HUES6 (cell line): Measurements from ENCODE around the gene PER1.
A peak's percentile ranks its signal among the peaks of the same experiment; 100 is the strongest.

ENCODE experiments used
- H3K27ac ChIP-seq: 2 replicates; pipeline ENCODE4 v1.7.0; 2013; ENCODE audit warnings: low read depth, mild to moderate bottlenecking, low read length, inconsistent platforms
- H3K27me3 ChIP-seq: 2 replicates; pipeline ENCODE4 v1.6.1; 2013; ENCODE audit warnings: low read length; ENCODE audit not compliant: control insufficient read depth, insufficient read depth
- H3K36me3 ChIP-seq: 2 replicates; pipeline ENCODE4 v1.6.1; 2013; ENCODE audit warnings: low read length; ENCODE audit not compliant: control insufficient read depth, insufficient read depth
- H3K4me1 ChIP-seq: 2 replicates; pipeline ENCODE4 v1.6.1; 2013; ENCODE audit warnings: low read length; ENCODE audit not compliant: control insufficient read depth, insufficient read depth
- H3K4me3 ChIP-seq: 2 replicates; pipeline ENCODE4 v1.5.1; 2013; ENCODE audit warnings: low read depth, low read length
- H3K9ac ChIP-seq: one replicate; pipeline ENCODE4 v1.6.1; 2013; ENCODE audit warnings: mild to moderate bottlenecking, low read length
- H3K9me3 ChIP-seq: 2 replicates; pipeline ENCODE4 v1.6.1; 2013; ENCODE audit warnings: low read depth, low read length; ENCODE audit not compliant: control insufficient read depth, insufficient read depth

Gene PER1

DNA sequence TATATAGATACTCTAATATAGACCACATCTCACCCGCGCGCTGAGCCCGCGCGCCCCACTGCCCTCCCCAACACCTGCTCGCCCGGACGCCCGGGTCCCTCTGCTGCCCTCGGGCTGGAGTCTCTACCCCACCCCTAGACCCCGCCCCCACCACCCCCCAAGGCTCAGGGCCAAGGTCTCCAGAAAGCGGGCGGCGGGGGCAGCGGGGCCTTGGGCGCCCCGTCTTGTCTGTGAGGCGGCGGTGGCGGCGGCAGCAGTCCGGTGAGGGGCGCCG is 30.9 kb downstream of the PER1 start:
- H3K27me3 ChIP-seq: peaks cover 66% of the 10 kb centered on the region
- no peaks in the 10 kb centered on the region for H3K36me3 ChIP-seq
- no peak overlapping the region for H3K9ac ChIP-seq
- H3K4me3 ChIP-seq: peak overlapping the region; percentile 78
- no peak overlapping the region for H3K27ac ChIP-seq
- H3K9me3 ChIP-seq: no peaks in the 10 kb centered on the region
- H3K4me1 ChIP-seq: peaks cover 9% of the 10 kb centered on the region

DNA sequence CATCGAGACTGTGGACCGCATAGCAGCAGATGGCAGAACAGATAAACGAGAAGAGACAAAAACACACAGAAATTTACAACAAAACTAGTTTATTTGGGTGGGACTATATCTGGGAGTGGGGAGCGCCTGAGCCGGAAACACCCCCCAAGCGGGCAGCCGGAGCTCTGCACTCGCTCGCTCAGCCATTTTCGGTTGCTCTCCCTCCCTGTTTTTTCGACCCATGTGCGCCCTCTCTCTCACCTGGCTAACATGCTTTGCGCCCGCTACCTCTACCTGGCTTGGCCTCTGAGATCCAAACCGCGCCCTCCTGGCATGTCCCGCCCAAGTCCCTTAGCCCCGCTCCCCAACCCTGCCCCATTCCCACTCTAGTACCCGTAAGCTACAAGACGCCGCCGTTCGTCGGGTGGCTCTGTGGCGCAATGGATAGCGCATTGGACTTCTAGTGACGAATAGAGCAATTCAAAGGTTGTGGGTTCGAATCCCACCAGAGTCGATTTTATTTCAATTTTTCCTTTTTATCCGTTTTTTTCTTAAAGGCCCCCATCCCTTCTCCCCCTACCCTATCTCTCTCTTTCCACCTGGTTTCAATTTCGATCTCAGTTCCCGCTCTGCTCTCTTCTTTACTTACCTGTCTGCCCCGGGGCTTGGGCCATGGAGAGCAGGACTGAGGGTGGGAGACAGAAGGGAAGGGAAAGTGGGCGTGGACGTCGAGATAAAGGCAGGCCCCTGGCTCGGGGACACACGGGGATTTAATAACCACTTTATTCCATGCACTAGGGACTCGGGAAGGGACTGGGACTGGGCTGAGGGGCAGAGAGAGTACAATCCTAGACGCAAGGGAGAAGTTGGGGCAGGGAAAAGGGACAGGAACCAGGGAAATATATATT is 31.4 kb downstream of the PER1 start:
- H3K9me3 ChIP-seq: no peaks in the 10 kb centered on the region
- no peaks in the 10 kb centered on the region for H3K36me3 ChIP-seq
- H3K27me3 ChIP-seq: peaks cover 69% of the 10 kb centered on the region
- H3K9ac ChIP-seq: peak overlapping the region; percentile 52
- peak overlapping the region; percentile 78 for H3K4me3 ChIP-seq
- H3K27ac ChIP-seq: no peak overlapping the region
- peaks cover 9% of the 10 kb centered on the region for H3K4me1 ChIP-seq

DNA sequence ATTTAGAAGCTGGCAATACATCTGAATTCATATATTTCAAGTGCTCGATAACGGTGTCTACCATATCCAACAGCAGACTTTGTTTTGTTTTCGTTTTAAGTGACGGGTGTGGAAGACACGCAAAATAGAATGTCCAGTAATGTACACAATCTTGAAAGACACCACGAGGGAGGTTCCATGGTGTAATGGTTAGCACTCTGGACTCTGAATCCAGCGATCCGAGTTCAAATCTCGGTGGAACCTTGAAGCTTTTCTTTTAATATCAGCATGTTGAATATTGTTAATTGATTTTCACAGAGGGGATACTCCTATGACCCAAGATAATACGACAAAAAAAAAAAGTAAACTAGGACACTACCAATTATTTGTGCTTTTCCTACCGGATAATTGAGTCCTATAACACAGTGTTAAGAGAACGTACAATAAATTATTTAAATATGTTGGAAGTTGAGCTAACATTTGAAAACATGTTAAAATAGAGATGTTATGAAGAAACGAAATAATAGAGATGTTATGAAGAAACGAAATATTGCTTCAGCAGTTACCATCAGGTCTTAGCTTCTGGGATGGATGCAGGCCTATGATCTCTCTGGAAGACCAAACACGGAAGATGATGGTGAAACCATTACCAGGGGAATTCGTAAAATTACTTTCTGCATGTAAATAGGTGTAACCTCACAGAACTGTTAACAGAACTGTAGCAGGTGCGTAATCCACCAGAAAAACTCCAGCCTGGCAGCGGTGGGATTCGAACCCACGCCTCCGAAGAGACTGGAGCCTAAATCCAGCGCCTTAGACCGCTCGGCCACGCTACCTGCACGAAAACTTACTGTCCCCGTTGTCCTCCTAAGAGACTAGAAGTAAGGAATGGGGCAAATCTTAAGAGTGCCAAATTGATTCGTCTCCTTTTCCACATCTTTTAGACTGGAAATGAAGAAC is 32.4 kb downstream of the PER1 start:
- peak overlapping the region; percentile 52 for H3K9ac ChIP-seq
- peak overlapping the region; percentile 78 for H3K4me3 ChIP-seq
- H3K9me3 ChIP-seq: no peaks in the 10 kb centered on the region
- peaks cover 71% of the 10 kb centered on the region for H3K27me3 ChIP-seq
- H3K4me1 ChIP-seq: peaks cover 5% of the 10 kb centered on the region
- no peaks in the 10 kb centered on the region for H3K36me3 ChIP-seq
- H3K27ac ChIP-seq: no peak overlapping the region

DNA sequence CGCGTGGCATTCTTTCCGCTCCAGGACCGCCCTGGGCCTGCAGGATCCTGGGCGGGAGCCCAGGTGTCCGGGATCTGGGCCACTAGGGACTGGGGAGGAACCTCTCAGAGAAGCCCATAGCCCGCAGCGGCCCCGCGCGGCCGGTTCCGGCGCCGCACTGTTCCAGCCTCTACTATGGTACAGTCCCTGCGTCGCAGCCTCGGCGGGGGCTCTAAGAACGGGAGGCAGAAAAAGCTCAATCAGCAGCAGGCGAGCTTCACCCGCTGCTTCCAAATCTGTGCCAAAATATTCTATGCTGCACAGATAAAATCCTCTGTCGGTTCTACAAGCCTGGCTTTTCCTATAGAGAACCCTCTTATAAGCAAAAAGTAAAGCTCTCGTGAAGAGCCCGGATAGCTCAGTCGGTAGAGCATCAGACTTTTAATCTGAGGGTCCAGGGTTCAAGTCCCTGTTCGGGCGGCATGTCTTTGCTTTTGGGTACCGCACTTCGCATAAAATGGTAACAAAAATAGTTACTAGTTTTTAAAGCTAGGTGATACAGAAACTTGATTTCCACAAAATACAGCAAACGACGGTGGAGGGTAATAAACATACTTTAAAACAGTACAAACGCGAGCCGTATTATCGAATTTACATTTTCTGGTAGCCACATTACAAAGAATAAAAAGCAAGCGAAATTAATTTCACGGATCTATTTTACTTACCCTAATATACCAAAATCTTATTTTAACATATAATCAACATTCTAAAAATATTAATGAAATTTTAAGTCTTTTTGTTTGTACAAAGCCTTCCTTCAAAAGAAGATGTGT is 33.2 kb downstream of the PER1 start:
- Histone ChIP-seq H3K4me3 (peak overlapping the region; percentile 78), H3K9me3 (no peaks in the 10 kb centered on the region), H3K27ac (no peak overlapping the region), H3K36me3 (no peaks in the 10 kb centered on the region), H3K9ac (peak overlapping the region; percentile 15), H3K4me1 (no peaks in the 10 kb centered on the region), H3K27me3 (peaks cover 71% of the 10 kb centered on the region)

DNA sequence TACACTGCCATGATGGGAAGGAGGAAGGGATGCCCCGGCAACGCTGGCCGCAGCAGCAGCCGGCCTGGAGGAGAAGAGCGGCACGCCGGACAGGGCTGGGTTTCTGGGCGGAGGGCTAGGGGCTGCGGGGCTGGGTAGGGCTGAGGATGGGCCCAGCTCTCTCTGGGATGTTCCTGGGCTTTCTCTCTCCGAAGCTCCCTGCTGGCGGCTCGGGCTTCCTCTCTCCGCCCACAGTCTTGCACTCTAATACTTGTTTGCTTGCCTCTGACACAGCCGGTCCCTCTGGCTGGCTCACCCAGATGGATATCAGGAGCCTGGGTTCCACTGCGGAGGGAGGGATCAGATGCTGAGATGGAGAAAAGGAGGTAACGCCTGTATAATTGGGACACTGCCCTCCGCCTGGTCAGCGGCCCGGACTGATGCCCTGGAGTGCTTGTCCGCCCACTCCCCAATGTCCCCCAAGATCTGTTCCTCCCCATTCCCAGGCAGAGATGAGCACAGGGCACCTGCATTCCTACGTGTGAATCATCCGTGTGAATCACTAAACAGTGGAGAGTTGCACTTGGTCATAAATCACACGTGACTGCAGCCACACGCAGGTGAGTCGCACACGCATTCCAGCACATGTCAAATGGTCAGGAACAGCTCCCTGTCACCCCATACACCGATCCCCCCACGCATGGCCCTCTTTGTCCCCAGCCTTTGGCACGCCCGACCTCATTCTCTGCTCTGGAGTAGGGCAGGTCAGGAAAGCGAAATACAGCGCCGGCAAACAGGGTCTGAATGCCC is 34.0 kb downstream of the PER1 start, which contains the start of gene ALOXE3:
TSS of gene ALOXE3 (minus strand) at position 535 of the 789 bp plus-strand sequence. CDS start at position 11, 524 bp downstream.
- Histone ChIP-seq H3K4me3 (peak within 1 kb of the TSS; percentile 78), H3K9me3 (no peaks in the 10 kb centered on the region), H3K9ac (peak within 1 kb of the TSS; percentile 41), H3K36me3 (no peaks in the 10 kb centered on the region), H3K4me1 (no peaks in the 10 kb centered on the region), H3K27ac (no peak within 1 kb of the TSS), H3K27me3 (peaks cover 68% of the 10 kb centered on the region)

DNA sequence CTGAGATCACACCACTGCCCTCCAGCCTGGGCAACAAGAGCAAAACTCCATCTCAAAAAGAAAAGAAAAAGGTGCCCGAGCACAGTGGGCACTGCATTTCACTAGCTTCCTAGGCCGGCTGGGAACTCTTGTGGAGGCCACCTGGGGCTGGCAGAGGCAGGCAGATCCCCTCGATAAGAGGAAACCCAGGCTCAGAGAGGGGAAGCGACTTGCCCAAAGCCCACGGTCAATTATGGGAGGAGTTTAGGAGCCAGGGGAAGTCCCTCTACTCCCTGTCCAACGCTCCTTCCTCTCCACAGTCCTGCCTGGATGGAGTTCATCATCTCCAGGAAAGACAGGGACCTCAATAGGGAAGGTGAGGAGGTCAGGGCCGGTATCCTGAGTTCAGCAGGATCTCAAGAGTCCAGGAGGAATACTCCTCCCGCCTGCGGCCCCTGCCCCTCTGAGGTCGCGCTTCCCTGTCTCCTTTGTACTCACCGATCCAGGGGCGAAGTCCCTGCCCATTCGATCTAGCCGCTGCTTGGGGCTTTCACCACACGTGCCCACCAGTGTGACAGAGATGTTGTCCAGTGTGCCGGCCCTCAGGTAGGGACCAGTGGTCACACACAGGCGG is 34.7 kb downstream of the PER1 start:
- no peaks in the 10 kb centered on the region for H3K9me3 ChIP-seq
- H3K27ac ChIP-seq: no peak overlapping the region
- H3K4me1 ChIP-seq: no peaks in the 10 kb centered on the region
- peak overlapping the region; percentile 78 for H3K4me3 ChIP-seq
- peak overlapping the region; percentile 41 for H3K9ac ChIP-seq
- H3K36me3 ChIP-seq: no peaks in the 10 kb centered on the region
- H3K27me3 ChIP-seq: peaks cover 68% of the 10 kb centered on the region

GRCh38 chr17:8116776-8117175 is 35.4 kb downstream of the PER1 start:
- H3K9me3 ChIP-seq: no peaks in the 10 kb centered on the region
- no peak overlapping the region for H3K27ac ChIP-seq
- no peaks in the 10 kb centered on the region for H3K36me3 ChIP-seq
- no peak overlapping the region for H3K4me3 ChIP-seq
- no peak overlapping the region for H3K9ac ChIP-seq
- H3K27me3 ChIP-seq: peaks cover 68% of the 10 kb centered on the region
- H3K4me1 ChIP-seq: no peaks in the 10 kb centered on the region

GRCh38 chr17:8110907-8111306 is 41.3 kb downstream of the PER1 start:
- no peaks in the 10 kb centered on the region for H3K36me3 ChIP-seq
- H3K4me3 ChIP-seq: peak overlapping the region; percentile 64; the same call in 1 of the 2 replicates
- H3K9ac ChIP-seq: no peak overlapping the region
- H3K27ac ChIP-seq: no peak overlapping the region
- H3K9me3 ChIP-seq: no peaks in the 10 kb centered on the region
- H3K27me3 ChIP-seq: peaks cover 80% of the 10 kb centered on the region
- H3K4me1 ChIP-seq: peaks cover 5% of the 10 kb centered on the region; the same call in 1 of the 2 replicates

DNA sequence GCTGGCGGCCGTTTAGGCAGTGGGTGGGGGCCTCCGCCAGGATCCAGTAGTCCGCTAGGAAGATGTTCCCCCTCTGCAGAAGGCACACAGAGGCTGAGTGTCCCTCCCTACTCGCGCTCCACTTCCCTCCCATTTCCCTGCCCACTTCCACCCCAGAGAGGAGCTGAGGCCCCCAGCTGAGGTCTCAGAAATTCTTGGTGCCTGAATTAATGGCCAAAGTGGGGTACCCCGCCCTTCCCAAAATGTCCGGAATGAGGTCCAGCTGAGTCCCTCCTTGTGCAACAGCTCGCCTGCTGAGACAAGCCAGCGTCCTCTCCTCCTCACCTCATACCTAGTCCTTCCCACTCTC is 41.8 kb downstream of the PER1 start:
- Histone ChIP-seq H3K4me3 (peak overlapping the region; percentile 64; the same call in 1 of the 2 replicates), H3K9ac (no peak overlapping the region)

More for the DNA sequence above, 41.8 kb downstream of the PER1 start:
- Histone ChIP-seq H3K4me1 (peaks cover 6% of the 10 kb centered on the region; the same call in 1 of the 2 replicates), H3K9me3 (no peaks in the 10 kb centered on the region), H3K27ac (no peak overlapping the region), H3K36me3 (no peaks in the 10 kb centered on the region), H3K27me3 (peaks cover 78% of the 10 kb centered on the region)
